Neural cell (in vitro differentiated cells): ENCODE data around the gene CHERP. TPM values are rescaled to one million over a fixed set of nuclear protein-coding genes. Genes with fewer than 3 reads are reported as not detected.

Source experiments
- H2AFZ ChIP-seq: fragments of 200-600, 300-800 bp; sonication (generic), shearing (Covaris generic); 2 replicates; pipeline ENCODE4 v1.6.0; 2014; ENCODE audit warnings: low read depth, mild to moderate bottlenecking, antibody characterized with exemption, low read length, moderate library complexity
- H3F3A ChIP-seq: fragments of 200-600 bp; shearing (Covaris generic); 2 replicates; pipeline ENCODE4 v1.6.1; 2016; ENCODE audit warnings: mild to moderate bottlenecking, moderate library complexity, mixed read lengths, antibody characterized with exemption, low read length; ENCODE audit not compliant: insufficient read depth, poor library complexity, severe bottlenecking
- H3K27ac ChIP-seq: fragments of 200-600, 300-800 bp; sonication (generic), shearing (Covaris generic); 2 replicates; pipeline ENCODE4 v1.5.1; 2014; ENCODE audit warnings: mild to moderate bottlenecking, low read length, moderate library complexity
- H3K27me3 ChIP-seq: fragments of 300-800, 200-600 bp; sonication (generic), shearing (Covaris generic); 2 replicates; pipeline ENCODE4 v1.6.0; 2014; ENCODE audit warnings: mild to moderate bottlenecking, low read depth, low read length, moderate library complexity; ENCODE audit not compliant: insufficient read depth
- H3K36me3 ChIP-seq: fragments of 300-800, 200-600 bp; sonication (generic), shearing (Covaris generic); 2 replicates; pipeline ENCODE4 v1.5.1; 2014; ENCODE audit warnings: mild to moderate bottlenecking, antibody characterized with exemption, low read length, moderate library complexity; ENCODE audit not compliant: insufficient read depth
- H3K4me2 ChIP-seq: fragments of 300-800, 200-600 bp; sonication (generic), shearing (Covaris generic); 2 replicates; pipeline ENCODE4 v1.6.0; 2014; ENCODE audit warnings: mild to moderate bottlenecking, low read length
- H3K4me3 ChIP-seq: fragments of 300-800, 200-600 bp; sonication (generic), shearing (Covaris generic); 2 replicates; pipeline ENCODE4 v1.5.1; 2014; ENCODE audit warnings: mild to moderate bottlenecking, low read length, moderate library complexity
- H3K79me2 ChIP-seq: fragments of 200-600 bp; shearing (Covaris generic); replicated peaks from 2 replicates; pipeline ENCODE4 v1.6.0; 2014; ENCODE audit warnings: mild to moderate bottlenecking, low read length, moderate library complexity; ENCODE audit not compliant: insufficient read depth
- H3K9ac ChIP-seq: fragments of 300-800, 200-600 bp; sonication (generic), shearing (Covaris generic); 2 replicates; pipeline ENCODE4 v1.6.1; 2016; ENCODE audit warnings: mild to moderate bottlenecking, low read length, mixed read lengths
- H3K9me2 ChIP-seq: fragments of 200-600 bp; shearing (Covaris generic); 2 replicates; pipeline ENCODE4 v1.6.1; 2016; ENCODE audit warnings: mild to moderate bottlenecking, low read length, mixed read lengths; ENCODE audit not compliant: insufficient read depth
- H3K9me3 ChIP-seq: fragments of 200-600, 300-800 bp; sonication (generic), shearing (Covaris generic); 2 replicates; pipeline ENCODE4 v1.6.1; 2016; ENCODE audit warnings: mild to moderate bottlenecking, mixed run types, low read length, moderate library complexity, mixed read lengths
- H4K20me1 ChIP-seq: fragments of 200-600 bp; shearing (Covaris generic); 2 replicates; pipeline ENCODE4 v1.6.1; 2016; ENCODE audit warnings: mild to moderate bottlenecking, mixed run types; ENCODE audit not compliant: insufficient read depth
- CTCF ChIP-seq: fragments of 450-650 bp; IDR thresholded peaks from 2 replicates; pipeline ENCODE4 v1.5.1; 2014; ENCODE audit warnings: antibody characterized with exemption, mild to moderate bottlenecking, moderate library complexity; ENCODE audit not compliant: poor library complexity, severe bottlenecking
- EP300 ChIP-seq: fragments of 450-650 bp; conservative IDR thresholded peaks from 2 replicates; pipeline ENCODE4 v1.6.1; 2014; ENCODE audit warnings: antibody characterized with exemption, mild to moderate bottlenecking, moderate library complexity; ENCODE audit not compliant: poor library complexity, severe bottlenecking
- EZH2 ChIP-seq: fragments of 200-600, 300-800 bp; shearing (Covaris generic), sonication (generic); IDR thresholded peaks from 2 replicates; pipeline ENCODE4 v1.6.1; 2014; ENCODE audit warnings: antibody characterized with exemption, low read length, borderline replicate concordance, mild to moderate bottlenecking; ENCODE audit not compliant: insufficient read depth, poor library complexity, severe bottlenecking
- MXI1 ChIP-seq: fragments of 450-650 bp; conservative IDR thresholded peaks from 2 replicates; pipeline ENCODE4 v1.6.1; 2014; ENCODE audit warnings: antibody characterized with exemption, mild to moderate bottlenecking; ENCODE audit not compliant: poor library complexity, severe bottlenecking
- POLR2AphosphoS5 ChIP-seq: IDR thresholded peaks from 2 replicates; pipeline ENCODE4 v1.6.1; 2012
- RAD21 ChIP-seq: fragments of 450-650 bp; conservative IDR thresholded peaks from 2 replicates; pipeline ENCODE4 v1.6.1; 2014; ENCODE audit warnings: antibody characterized with exemption, mild to moderate bottlenecking, moderate library complexity
- REST ChIP-seq: IDR thresholded peaks from 2 replicates; pipeline ENCODE4 v1.6.1; 2012; ENCODE audit warnings: borderline replicate concordance
- SMC3 ChIP-seq: fragments of 450-650 bp; conservative IDR thresholded peaks from 2 replicates; pipeline ENCODE4 v1.6.1; 2014; ENCODE audit warnings: antibody characterized with exemption, mild to moderate bottlenecking, moderate library complexity; ENCODE audit not compliant: poor library complexity
- TAF1 ChIP-seq: IDR thresholded peaks from 2 replicates; pipeline ENCODE4 v1.6.1; 2012; ENCODE audit warnings: low read depth
- polyA plus RNA-seq: library from polyadenylated mRNA; depleted of rRNA; stranded (reverse); fragments of >200 nt; gene quantifications from 2 replicates; pipeline ENCODE4 v1.2.3, GENCODE V29; 2014

CHERP gene
- polyA plus RNA-seq, 1 donor from 2014 or later = 5.4 TPM

- no peak overlapping the region for H3K4me3 ChIP-seq
- no peaks in the 10 kb centered on the region for H3K36me3 ChIP-seq
- no peaks in the 10 kb centered on the region for H3K27me3 ChIP-seq
- no peak overlapping the region for H3K4me2 ChIP-seq
- H4K20me1 ChIP-seq = no peaks in the 10 kb centered on the region
- H3K9ac ChIP-seq = no peak overlapping the region
- H3K9me3 ChIP-seq = no peaks in the 10 kb centered on the region
- H3F3A ChIP-seq = no peaks in the 10 kb centered on the region
- no peaks in the 10 kb centered on the region for H3K9me2 ChIP-seq
- no peak overlapping the region for H3K27ac ChIP-seq
- peaks cover 21% of the 10 kb centered on the region for H3K79me2 ChIP-seq
- TF ChIP-seq MXI1 (no peak), CTCF (no peak), SMC3 (no peak), EP300 (no peak), EZH2 (no peak), REST (no peak), POLR2AphosphoS5 (no peak), TAF1 (no peak), RAD21 (no peak)
- no peak overlapping the region for H2AFZ ChIP-seq
Observed at GRCh38 chr19:16589917-16590316, 47.7 kb upstream of the CHERP start.

DNA sequence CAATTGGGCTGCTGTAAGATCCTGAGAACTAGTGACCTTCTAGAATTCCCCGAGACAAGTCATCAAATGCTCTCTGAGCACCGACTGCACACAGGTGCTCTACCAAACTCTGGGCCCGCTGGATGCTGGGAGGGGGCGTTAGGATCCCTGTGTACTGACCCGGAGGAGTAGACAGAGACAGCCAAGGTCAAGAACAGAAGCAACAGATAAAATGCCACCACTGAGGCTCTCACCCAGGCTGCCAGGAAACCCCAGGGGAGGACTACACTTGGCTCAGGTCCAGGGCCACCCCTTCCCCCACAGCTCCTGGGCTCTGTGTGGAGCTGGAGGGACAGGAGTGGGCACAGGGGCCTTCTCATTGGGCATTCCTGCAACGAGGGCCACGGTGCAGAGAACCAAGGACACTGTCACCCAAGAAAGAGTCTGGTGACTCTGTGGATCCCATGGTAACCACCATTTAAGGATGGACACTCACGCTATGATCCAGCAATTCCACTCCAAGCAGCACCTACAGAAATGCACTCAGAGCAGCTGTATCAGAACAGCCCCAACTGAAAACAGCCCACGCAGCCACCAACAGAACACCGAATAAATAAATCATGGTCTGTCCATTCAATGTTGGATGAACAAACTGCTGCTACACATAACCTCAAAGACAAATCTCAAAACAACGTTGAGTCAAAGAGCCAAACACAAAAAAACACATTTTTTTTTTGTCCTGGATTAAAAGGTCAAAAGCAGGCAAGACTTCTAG lies 46.8 kb upstream of the CHERP start:
- H3K4me3 ChIP-seq = no peak overlapping the region
- H3K27me3 ChIP-seq = no peaks in the 10 kb centered on the region
- no peak overlapping the region for H3K9ac ChIP-seq
- H3K36me3 ChIP-seq = no peaks in the 10 kb centered on the region
- H3K79me2 ChIP-seq = peaks cover 21% of the 10 kb centered on the region
- H4K20me1 ChIP-seq = no peaks in the 10 kb centered on the region
- H3K27ac ChIP-seq = peak overlapping the region; percentile 53
- no peaks in the 10 kb centered on the region for H3K9me2 ChIP-seq
- H3K4me2 ChIP-seq = no peak overlapping the region
- H3K9me3 ChIP-seq = no peaks in the 10 kb centered on the region
- peaks cover 4% of the 10 kb centered on the region for H3F3A ChIP-seq
- no peak for TF ChIP-seq MXI1
- no peak for TF ChIP-seq EZH2
- TF ChIP-seq REST = no peak
- no peak for TF ChIP-seq CTCF
- no peak for TF ChIP-seq TAF1
- TF ChIP-seq RAD21 = no peak
- TF ChIP-seq EP300 = no peak
- TF ChIP-seq SMC3 = no peak
- no peak for TF ChIP-seq POLR2AphosphoS5
- no peak overlapping the region for H2AFZ ChIP-seq
